Measurements from ENCODE around the gene CSNK1G1. TPM values are rescaled to one million over a fixed set of nuclear protein-coding genes. Genes with fewer than 3 reads are reported as not detected.

Gene CSNK1G1
- polyA plus RNA-seq, 1 experiment, result 8.0 TPM

- peaks cover 41% of the 10 kb centered on the region for H3K36me3 ChIP-seq (ENCODE audit: control insufficient read depth, insufficient read depth, low read length)
- ChIA-PET POLR2A (no interaction called here), CTCF (interaction anchor here (1.4 to 1.9 kb wide), 2 partner anchors 8 to 20 kb away, joined by 4 to 9 read pairs; no protein-coding TSS in a partner anchor)
- TF ChIP-seq, protein P1, sequence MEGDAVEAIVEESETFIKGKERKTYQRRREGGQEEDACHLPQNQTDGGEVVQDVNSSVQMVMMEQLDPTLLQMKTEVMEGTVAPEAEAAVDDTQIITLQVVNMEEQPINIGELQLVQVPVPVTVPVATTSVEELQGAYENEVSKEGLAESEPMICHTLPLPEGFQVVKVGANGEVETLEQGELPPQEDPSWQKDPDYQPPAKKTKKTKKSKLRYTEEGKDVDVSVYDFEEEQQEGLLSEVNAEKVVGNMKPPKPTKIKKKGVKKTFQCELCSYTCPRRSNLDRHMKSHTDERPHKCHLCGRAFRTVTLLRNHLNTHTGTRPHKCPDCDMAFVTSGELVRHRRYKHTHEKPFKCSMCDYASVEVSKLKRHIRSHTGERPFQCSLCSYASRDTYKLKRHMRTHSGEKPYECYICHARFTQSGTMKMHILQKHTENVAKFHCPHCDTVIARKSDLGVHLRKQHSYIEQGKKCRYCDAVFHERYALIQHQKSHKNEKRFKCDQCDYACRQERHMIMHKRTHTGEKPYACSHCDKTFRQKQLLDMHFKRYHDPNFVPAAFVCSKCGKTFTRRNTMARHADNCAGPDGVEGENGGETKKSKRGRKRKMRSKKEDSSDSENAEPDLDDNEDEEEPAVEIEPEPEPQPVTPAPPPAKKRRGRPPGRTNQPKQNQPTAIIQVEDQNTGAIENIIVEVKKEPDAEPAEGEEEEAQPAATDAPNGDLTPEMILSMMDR (IDR thresholded peaks at IDR 0.05; ENCODE audit: insufficient read depth, low read depth, low read length), result no peak
- H3K4me3 ChIP-seq (ENCODE audit: low read depth, low read length), result no peak overlapping the region
- H3K27me3 ChIP-seq (ENCODE audit: control insufficient read depth, insufficient read depth, low read length), result no peaks in the 10 kb centered on the region
- no peak for DNase-seq (ENCODE audit: low read depth)
These were observed 222.2 kb downstream of the CSNK1G1 start for GRCh38 chr15:64133623-64134344.

DNA sequence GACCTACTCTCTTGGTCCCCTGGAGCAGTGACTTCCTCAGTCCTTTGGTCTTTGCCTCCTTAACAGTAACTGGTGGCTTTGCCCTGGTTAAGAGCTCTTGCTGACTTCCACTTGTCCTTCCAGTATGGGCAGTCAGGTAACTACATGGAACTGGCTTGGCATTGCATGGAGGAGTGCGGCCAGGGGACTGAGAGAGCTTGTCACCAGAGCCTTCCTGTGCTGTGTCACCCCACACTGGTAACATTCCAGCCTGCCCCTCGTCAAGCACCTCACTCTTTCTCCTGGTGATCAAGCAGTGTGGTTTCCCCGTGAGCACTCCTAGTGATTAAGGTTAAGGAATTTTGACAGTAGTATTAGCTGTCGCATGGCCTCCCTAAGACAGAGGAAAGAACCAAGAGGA, 223.8 kb downstream of the CSNK1G1 start:
- no peaks in the 10 kb centered on the region for H3K27me3 ChIP-seq (ENCODE audit: control insufficient read depth, insufficient read depth, low read length)
- TF ChIP-seq, protein P1 (IDR thresholded peaks at IDR 0.05; ENCODE audit: insufficient read depth, low read depth, low read length), result no peak
- no peak for DNase-seq (ENCODE audit: low read depth)
- POLR2A ChIA-PET, result no interaction called here
- H3K4me3 ChIP-seq (ENCODE audit: low read depth, low read length), result no peak overlapping the region
- peaks cover 32% of the 10 kb centered on the region for H3K36me3 ChIP-seq (ENCODE audit: control insufficient read depth, insufficient read depth, low read length)
- CTCF ChIA-PET, result interaction anchor here (1.1 to 2.4 kb wide), 4 partner anchors 13 to 21 kb away, joined by 3 to 11 read pairs (median 8); no protein-coding TSS in a partner anchor

- Histone ChIP-seq H3K4me3 (ENCODE audit: low read depth, low read length) (no peak overlapping the region), H3K27me3 (ENCODE audit: control insufficient read depth, insufficient read depth, low read length) (no peaks in the 10 kb centered on the region), H3K36me3 (ENCODE audit: control insufficient read depth, insufficient read depth, low read length) (peaks cover 29% of the 10 kb centered on the region)
- TF ChIP-seq, protein P1 (IDR thresholded peaks at IDR 0.05; ENCODE audit: insufficient read depth, low read depth, low read length), result no peak
- CTCF ChIA-PET, result interaction anchor here (1.1 to 2.4 kb wide), 3 partner anchors 13 to 22 kb away, joined by 3 to 11 read pairs (median 6); no protein-coding TSS in a partner anchor
- DNase-seq (ENCODE audit: low read depth), result no peak
- POLR2A ChIA-PET, result no interaction called here
These were observed 224.4 kb downstream of the CSNK1G1 start for GRCh38 chr15:64131547-64131946.

- CTCF ChIA-PET, result interaction anchor here (1.0 to 2.4 kb wide), 2 partner anchors 15 to 23 kb away, joined by 4 to 11 read pairs; no protein-coding TSS in a partner anchor
- Histone ChIP-seq H3K4me3 (ENCODE audit: low read depth, low read length) (no peak overlapping the region), H3K27me3 (ENCODE audit: control insufficient read depth, insufficient read depth, low read length) (no peaks in the 10 kb centered on the region), H3K36me3 (ENCODE audit: control insufficient read depth, insufficient read depth, low read length) (peaks cover 28% of the 10 kb centered on the region)
- POLR2A ChIA-PET, result no interaction called here
- DNase-seq (ENCODE audit: low read depth), result no peak
- TF ChIP-seq, protein P1 (IDR thresholded peaks at IDR 0.05; ENCODE audit: insufficient read depth, low read depth, low read length), result no peak
These were observed 225.8 kb downstream of the CSNK1G1 start for GRCh38 chr15:64130159-64130558.

GRCh38 chr15:64127521-64128270, 228.3 kb downstream of the CSNK1G1 start:
- Histone ChIP-seq H3K36me3 (ENCODE audit: control insufficient read depth, insufficient read depth, low read length) (peaks cover 22% of the 10 kb centered on the region), H3K4me3 (ENCODE audit: low read depth, low read length) (no peak overlapping the region), H3K27me3 (ENCODE audit: control insufficient read depth, insufficient read depth, low read length) (no peaks in the 10 kb centered on the region)
- no peak for DNase-seq (ENCODE audit: low read depth)
- ChIA-PET POLR2A (interaction anchor here (0.6 kb wide), 1 partner anchor 25 kb away, joined by 3 read pairs; no protein-coding TSS in a partner anchor), CTCF (no interaction called here)
- TF ChIP-seq, protein P1 (IDR thresholded peaks at IDR 0.05; ENCODE audit: insufficient read depth, low read depth, low read length), result no peak
